Caki2 (cell line): ENCODE results near the gene PRRT2. TPM values are rescaled to one million over a fixed set of nuclear protein-coding genes. Genes with fewer than 3 reads are reported as not detected.
"Not testable (repeated sequence)": the region's sequence is repeated elsewhere in the genome, so short reads cannot be mapped to it uniquely, and the experiment has no call there.

ENCODE experiments used
- DNase-seq: peaks from one replicate; pipeline ENCODE4 v3.0.0-alpha.2; 2015; ENCODE audit warnings: low read depth
- in situ Hi-C: cut with HindIII; loops from 2 replicates; pipeline ENCODE4 v1.10.0; 2016; ENCODE audit warnings: low sequenced_read_pairs, low pct_unique_long_range_greater_than_20kb, mixed read lengths
- total RNA-seq: library from RNA; depleted of rRNA; stranded (reverse); fragments of >200 nt; shearing (Covaris generic); gene quantifications from 2 replicates; pipeline ENCODE4 v1.2.3, GENCODE V29; 2014; ENCODE audit warnings: low replicate concordance

Gene PRRT2
- total RNA-seq, 1 experiment from 2014 or later: not detected

DNA sequence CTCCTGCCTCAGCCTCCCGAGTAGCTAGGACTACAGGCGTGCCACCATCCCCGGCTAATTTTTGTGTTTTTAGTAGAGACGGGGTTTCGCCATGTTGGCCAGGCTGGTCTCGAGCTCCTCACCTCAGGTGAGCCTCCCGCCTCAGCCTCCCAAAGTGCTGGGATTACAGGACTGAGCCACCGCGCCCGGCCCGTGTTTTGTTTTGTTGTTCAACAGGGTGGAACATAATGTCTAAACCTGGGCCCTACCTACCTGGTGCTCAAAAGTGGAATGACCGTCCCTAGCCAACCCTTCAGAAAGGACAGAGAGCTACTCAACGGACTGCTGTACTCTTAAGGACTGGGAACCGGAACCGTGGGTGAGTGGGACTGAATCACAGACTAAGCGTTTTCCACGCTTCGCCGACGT is 22.2 kb upstream of the PRRT2 start:
- in situ Hi-C loops: no loop called here
- DNase-seq: no peak

DNA sequence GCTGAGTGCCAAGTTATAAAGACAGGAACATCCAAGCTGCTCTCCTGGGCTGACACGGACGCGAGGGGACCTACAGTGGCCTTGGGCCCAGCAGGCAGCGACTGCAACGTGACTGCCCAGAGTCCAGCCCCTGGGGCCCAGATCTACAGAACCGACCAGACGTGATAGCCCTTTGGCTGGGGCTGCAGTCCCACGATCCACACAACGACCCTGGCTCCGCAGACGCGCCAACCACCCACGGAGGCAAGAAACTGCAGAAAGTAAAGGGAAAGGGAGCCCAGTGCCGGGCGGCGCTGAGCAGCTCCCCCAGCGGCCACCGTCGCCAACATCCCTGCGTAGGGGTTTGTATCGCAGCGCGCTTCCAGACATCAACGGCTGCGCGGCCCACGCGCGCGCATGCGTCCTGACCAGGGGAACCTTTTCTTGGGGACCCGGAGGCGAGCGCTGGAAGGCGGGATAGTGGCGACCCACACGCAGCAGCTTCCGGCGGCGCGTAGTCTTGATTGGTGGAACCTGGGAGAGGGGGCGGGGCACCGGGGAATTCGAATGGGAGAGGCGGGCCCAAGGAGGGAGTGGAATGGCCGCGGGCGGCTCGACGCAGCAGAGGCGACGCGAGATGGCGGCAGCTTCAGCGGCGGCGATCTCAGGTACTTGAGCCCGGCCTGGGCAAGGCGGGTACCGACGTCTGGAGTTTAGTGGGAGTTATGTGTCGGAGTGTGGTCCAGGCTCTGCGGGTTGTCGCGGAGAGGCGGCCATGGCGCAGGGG is 21.6 kb upstream of the PRRT2 start, which contains the start of gene KIF22:
Gene KIF22, plus strand, starts transcription at position 569 of the 766 bp plus-strand sequence. Its CDS starts 9 bp downstream, at position 578.
- in situ Hi-C loops: no loop called here
- peak; percentile 99 for DNase-seq

- no peak for DNase-seq
- in situ Hi-C loops: no loop called here
Measured at GRCh38 chr16:29790949-29791844, 20.8 kb upstream of the PRRT2 start.

- no peak for DNase-seq
- in situ Hi-C loops: no loop called here
Measured at GRCh38 chr16:29791845-29792807, 19.9 kb upstream of the PRRT2 start.

DNA sequence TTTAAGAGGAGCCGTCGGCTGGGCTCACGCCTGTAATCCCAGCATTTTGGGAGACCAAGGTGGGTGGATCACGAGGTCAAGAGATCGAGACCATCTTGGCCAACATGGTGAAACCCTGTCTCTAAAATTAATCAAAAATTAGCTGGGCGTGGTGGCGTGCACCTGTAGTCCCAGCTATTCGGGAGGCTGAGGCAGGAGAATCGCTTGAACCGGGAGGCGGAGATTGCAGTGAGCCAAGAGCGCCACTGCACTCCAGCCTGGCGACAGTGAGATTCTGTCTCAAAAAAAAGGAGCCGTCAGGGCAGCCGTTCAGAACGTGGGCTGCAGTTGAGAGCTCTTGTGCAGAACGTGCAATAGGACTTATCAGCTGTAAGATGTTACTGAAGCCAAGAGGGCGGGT is 18.8 kb upstream of the PRRT2 start:
- DNase-seq, in situ Hi-C loops: not testable (repeated sequence)

GRCh38 chr16:29794231-29794710 is 17.7 kb upstream of the PRRT2 start:
- in situ Hi-C loops: no loop called here
- no peak for DNase-seq

DNA sequence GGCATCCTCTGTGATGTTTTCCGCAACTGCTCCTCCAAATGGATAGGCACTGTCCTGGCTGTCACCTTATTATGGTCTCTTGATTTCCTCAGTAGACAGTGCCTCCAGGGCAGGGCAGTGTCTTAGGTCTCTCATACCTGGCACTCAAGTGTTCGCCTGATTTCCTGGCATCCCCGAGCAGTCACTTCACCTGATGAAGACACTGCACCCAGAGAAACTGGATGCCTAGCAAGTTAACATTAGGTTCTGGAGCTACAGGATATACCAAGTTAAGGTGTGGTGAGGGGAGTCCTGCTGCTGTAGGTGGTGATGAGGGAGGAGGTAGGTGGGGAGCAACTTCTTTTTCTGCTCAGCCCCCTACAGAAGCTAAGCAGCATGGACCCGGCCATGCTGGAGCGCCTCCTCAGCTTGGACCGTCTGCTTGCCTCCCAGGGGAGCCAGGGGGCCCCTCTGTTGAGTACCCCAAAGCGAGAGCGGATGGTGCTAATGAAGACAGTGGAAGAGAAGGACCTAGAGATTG is 9.5 kb upstream of the PRRT2 start:
- DNase-seq: no peak
- in situ Hi-C loops: no loop called here

DNA sequence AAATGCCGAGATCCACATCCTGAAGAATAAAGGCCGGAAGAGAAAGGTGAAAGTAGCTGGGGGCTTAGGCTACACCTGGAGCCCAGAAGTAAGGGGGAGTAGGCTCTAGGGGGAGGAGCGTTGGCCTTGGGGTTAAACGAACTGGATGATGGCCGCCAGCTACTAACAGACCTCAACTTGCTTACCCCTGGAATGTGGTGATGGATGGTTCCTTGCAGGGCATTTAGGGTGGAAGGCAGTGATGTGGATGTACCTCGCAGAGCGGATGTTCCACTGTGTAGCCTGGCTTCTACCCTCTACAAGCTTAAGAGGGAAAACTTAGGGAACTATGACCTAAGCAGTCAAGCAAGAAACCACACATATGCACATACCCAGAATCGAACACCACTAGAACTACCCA is 8.0 kb upstream of the PRRT2 start:
- DNase-seq: peak; percentile 38
- in situ Hi-C loops: no loop called here

- in situ Hi-C loops: no loop called here
- peak; percentile 60 for DNase-seq
Measured at GRCh38 chr16:29804455-29805231, 7.3 kb upstream of the PRRT2 start.

DNA sequence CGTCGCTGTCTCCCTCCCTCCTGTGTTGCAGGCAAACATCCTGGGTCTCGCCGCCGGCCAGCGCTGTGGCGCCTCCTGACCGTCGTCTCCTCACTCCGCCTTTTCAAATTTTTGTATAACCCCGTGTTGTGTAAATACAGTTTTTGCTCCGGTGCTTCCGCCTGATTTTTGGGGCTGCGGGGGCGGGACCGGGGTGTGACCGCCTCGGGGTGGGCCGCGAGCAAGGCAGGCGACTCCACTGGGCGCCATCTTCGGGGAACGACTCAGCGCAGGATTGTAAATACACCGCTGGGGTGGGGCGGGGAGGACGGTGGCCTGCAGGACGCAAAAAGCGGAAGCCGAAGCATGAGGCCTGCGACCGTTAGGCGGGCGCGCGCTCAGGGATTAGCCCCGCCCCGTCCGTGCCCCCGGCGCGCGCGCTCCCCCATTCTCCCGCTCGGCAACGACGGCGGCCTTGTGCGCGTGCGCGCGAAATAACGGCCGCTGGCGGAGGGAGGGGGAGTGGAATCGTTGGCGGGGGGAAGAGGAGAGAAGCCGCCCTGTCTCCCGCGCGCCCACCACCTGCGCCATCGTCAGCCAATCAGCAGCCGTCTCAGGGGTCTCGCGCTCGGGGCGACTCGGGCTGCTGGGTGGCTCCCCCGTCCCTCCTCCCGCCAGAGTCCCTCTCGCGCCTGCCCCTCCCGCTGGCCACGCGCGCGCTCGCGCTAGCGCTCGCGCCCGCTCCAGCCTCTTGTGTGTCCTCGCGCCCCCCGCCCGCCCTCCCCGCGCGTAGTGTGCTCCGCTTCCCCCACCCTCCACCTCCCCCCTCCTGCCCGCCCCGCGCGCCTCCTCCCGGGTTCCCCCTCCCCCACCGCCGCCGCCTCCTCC is 6.5 kb upstream of the PRRT2 start:
- in situ Hi-C loops: no loop called here
- peak; percentile 99 for DNase-seq

DNA sequence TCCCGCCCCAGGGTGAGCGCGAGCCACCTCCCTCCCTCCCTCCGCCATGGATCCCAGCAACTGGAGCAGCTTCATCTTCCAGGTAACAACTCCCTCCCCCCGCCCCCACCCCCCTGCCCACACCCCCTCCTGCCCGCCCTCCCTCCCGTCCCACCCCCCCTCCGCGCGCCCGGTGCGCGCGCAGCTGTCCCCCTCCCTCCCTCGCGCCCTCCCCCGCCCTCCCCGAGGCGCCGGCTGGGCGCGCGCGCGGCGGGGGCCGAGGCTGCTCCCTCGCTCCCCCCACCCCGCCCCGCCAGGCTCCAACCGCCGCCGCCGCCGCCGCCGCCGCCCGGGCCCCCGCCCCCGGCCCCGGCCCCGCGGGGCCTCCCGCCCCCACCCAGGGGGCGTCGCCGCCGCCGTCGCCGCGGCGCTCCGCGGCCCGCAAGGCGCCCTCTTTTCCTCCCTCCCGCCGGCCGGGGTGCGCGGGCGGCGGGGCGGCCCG is 5.9 kb upstream of the PRRT2 start, which contains the start of gene MAZ:
Gene MAZ, plus strand, starts transcription at position 431 of the 481 bp plus-strand sequence. CDS start 173 bp downstream, outside the sequence.
- no peak for DNase-seq
- in situ Hi-C loops: no loop called here

GRCh38 chr16:29806641-29807425 is 5.2 kb upstream of the PRRT2 start:
- in situ Hi-C loops: no loop called here
- peak; percentile 81 for DNase-seq

GRCh38 chr16:29807426-29808218 is 4.4 kb upstream of the PRRT2 start:
- DNase-seq: peak; percentile 98
- in situ Hi-C loops: no loop called here

GRCh38 chr16:29808219-29808900 is 3.6 kb upstream of the PRRT2 start:
- no peak for DNase-seq
- in situ Hi-C loops: no loop called here
